Psoas muscle (tissue), 8 donors: ENCODE measurements around the gene EPN3. TPM values are rescaled to one million over a fixed set of nuclear protein-coding genes. Genes with fewer than 3 reads are reported as not detected.
A peak's percentile ranks its signal among the peaks of the same experiment; 100 is the strongest.

ENCODE experiments used
- ATAC-seq, 4 donors: fragments of 200-7000 bp; cut with Tn5 transposase; one replicate each; pipeline ENCODE4 v1.9.1; 2020; ENCODE audit warnings: moderate library complexity in 3 of 4, mild to moderate bottlenecking in 2 of 4
- DNase-seq, 2 donors: peaks; one replicate each; pipeline ENCODE4 v3.0.0-alpha.2; 2020
- H3K27ac ChIP-seq: fragments of 200-600 bp; one replicate; pipeline ENCODE4 v1.8.0; 2022
- H3K27me3 ChIP-seq, 3 donors: fragments of 200-600 bp in 1 of 3; one replicate each; pipeline versions ENCODE4 v1.6.1 to v1.8.0; 2013 to 2022; ENCODE audit warnings: low read length in 2 of 3, mild to moderate bottlenecking in 2 of 3, moderate library complexity in 1 of 3; ENCODE audit not compliant: insufficient read depth in 3 of 3
- H3K36me3 ChIP-seq, 2 donors: fragments of 200-600 bp in 1 of 2; one replicate each; pipeline versions ENCODE4 v1.6.1 to v1.8.0; 2013 to 2022; ENCODE audit warnings: low read depth in 1 of 2, mild to moderate bottlenecking in 1 of 2, moderate library complexity in 1 of 2; ENCODE audit not compliant: insufficient read depth in 1 of 2
- H3K4me1 ChIP-seq: fragments of 200-600 bp; one replicate; pipeline ENCODE4 v1.8.0; 2022
- H3K4me3 ChIP-seq: fragments of 200-600 bp; one replicate; pipeline ENCODE4 v1.8.0; 2022; ENCODE audit warnings: mild to moderate bottlenecking
- H3K9me3 ChIP-seq: fragments of 200-600 bp; one replicate; pipeline ENCODE4 v1.8.0; 2022
- WGBS, 3 donors: extraction: QIAGEN DNeasy Blood & Tissue Kit; methylation state at CpG; one replicate each; pipeline versions ENCODE4 v1.1.6 to v1.1.7; 2013; 5-methylcytosine and 5-hydroxymethylcytosine counted together
- intact Hi-C, 2 donors: fragments of 100-400 bp; cut with DNase I; formaldehyde crosslinking; loops; one replicate each; pipeline versions ENCODE4 v1.11.0 to v1.14.2; 2022
- polyA plus RNA-seq, 3 donors: library from polyadenylated mRNA; stranded (reverse); fragments of 200-250 nt; gene quantifications; one replicate each; pipeline ENCODE4 v1.2.3, GENCODE V29; 2013
- total RNA-seq, 4 donors: library from RNA; stranded (reverse); fragmentation: NEBNext Ultra II Directional in 2 of 4; extraction: Animal tissue kit (Norgen Biotek cat#: 25700) in 2 of 4; gene quantifications; one replicate each; pipeline versions ENCODE4 v1.2.1 to v1.2.4, GENCODE V29; 2021 to 2023
- TF ChIP-seq, protein P1 (sequence below): fragments of 200-600 bp; IDR thresholded peaks from one replicate; pipeline ENCODE4 v1.8.0; 2022; ENCODE audit warnings: antibody characterized with exemption
- donor health status: healthy with polysubstance abuse.
- donor health status: DM: no; HTN: no; CAD: no; lungs with moderate emphysema.
- donor health status: Bipolar disorder and iron deficiency.
- donor health status: healthy.
- donor health status: DM: yes; HTN: yes; CAD: no.
- donor health status: DM: no; HTN: no; CAD: no.
- donor health status: DM: no; HTN: no; CAD: no.
- donor health status: DM: yes; HTN: yes; CAD: no.

The EPN3 gene
- total and polyA plus RNA-seq, 7 donors: 0.03 to 0.15 (median 0.12) TPM; not detected in 4

DNA sequence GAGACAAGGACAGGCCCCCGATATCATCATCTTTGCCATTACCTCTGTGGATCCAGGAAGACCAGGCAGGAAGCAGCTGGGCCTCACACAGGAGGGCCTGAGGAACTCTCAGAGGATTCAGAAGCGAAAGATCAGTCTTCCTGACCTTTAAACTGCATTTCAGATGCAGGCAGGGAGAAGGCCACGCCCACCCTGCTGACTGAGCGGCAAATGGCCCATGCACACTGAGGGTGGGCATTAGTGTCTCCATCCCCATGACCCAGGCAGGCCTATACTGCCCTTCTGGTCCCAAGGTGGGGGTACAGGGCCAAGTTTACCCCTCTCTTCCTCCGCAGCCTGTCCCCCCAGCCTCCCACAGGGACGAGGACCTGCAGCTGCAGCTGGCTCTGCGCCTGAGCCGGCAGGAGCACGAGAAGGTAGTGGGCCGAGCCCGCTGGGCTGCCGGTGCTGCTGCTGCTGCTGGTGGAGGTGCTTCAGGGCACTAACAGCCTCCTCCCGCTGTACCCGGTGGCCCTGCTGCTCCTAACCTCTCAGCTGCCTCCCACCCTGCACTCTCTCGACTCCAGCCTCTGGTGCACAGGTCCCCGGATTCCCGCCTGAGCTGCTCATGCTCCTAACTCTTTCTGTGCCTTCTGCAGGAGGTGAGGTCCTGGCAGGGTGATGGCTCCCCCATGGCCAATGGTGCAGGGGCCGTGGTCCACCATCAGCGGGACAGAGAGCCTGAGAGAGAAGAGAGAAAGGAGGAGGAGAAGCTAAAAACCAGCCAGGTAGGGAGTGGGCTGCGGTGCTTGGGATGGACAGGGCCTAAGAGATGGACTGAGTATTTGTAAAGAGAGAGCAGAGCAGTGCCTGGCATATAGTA, 6.2 kb downstream of the EPN3 start:
- 57 to 66% (median 61%) methylated on average over 20 of the region's 20 CpGs for WGBS, 3 donors
- peaks cover 0 to 11% (median 0%) of the 10 kb centered on the region in 3 donors for H3K27me3 ChIP-seq
- no peaks in the 10 kb centered on the region for H3K9me3 ChIP-seq
- ATAC-seq (no peak), DNase-seq (no peak)
- H3K36me3 ChIP-seq: no peaks in the 10 kb centered on the region
- peaks cover 12% of the 10 kb centered on the region for H3K4me1 ChIP-seq
- TF ChIP-seq, protein P1, sequence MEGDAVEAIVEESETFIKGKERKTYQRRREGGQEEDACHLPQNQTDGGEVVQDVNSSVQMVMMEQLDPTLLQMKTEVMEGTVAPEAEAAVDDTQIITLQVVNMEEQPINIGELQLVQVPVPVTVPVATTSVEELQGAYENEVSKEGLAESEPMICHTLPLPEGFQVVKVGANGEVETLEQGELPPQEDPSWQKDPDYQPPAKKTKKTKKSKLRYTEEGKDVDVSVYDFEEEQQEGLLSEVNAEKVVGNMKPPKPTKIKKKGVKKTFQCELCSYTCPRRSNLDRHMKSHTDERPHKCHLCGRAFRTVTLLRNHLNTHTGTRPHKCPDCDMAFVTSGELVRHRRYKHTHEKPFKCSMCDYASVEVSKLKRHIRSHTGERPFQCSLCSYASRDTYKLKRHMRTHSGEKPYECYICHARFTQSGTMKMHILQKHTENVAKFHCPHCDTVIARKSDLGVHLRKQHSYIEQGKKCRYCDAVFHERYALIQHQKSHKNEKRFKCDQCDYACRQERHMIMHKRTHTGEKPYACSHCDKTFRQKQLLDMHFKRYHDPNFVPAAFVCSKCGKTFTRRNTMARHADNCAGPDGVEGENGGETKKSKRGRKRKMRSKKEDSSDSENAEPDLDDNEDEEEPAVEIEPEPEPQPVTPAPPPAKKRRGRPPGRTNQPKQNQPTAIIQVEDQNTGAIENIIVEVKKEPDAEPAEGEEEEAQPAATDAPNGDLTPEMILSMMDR: no peak
- no peak overlapping the region for H3K27ac ChIP-seq
- intact Hi-C loops: no loop called here
- H3K4me3 ChIP-seq: no peak overlapping the region

DNA sequence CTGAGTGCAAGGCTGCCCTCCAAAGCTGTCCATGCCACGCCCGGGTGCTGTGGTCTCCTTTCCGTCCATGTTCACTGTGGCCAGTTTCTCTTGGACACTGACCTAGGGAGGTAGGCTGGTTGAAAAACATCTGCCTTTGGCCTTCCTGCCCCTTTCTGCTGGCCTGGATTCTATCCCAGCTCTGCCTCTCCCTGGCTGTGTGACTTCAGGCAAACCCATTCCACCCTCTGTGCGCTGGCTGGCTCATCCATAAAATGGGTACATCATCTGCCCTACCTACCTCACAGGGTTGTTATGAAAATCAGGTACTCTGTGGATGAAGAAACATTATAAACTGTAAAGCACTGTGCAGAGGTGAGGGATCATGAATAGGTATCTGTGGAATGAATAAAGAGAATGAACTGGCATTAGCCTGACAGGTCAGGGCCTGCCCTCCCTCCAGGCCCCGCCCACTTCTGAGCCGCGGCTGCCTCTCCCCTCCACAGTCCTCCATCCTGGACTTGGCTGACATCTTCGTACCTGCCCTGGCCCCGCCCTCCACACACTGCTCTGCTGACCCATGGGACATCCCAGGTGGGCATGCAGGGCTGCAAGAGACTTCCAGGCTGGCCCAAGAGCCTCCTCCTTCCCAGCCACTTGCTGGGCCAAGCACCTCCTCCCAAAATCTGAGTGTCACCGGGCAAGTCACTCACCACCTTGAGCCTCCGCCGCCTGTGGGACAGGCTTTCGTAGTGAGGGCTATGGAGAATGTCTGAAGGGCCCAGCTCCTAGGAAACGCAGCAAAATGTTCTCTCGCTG, 7.4 kb downstream of the EPN3 start:
- H3K36me3 ChIP-seq: no peaks in the 10 kb centered on the region
- ATAC-seq: no peak
- H3K4me3 ChIP-seq: no peak overlapping the region

DNA sequence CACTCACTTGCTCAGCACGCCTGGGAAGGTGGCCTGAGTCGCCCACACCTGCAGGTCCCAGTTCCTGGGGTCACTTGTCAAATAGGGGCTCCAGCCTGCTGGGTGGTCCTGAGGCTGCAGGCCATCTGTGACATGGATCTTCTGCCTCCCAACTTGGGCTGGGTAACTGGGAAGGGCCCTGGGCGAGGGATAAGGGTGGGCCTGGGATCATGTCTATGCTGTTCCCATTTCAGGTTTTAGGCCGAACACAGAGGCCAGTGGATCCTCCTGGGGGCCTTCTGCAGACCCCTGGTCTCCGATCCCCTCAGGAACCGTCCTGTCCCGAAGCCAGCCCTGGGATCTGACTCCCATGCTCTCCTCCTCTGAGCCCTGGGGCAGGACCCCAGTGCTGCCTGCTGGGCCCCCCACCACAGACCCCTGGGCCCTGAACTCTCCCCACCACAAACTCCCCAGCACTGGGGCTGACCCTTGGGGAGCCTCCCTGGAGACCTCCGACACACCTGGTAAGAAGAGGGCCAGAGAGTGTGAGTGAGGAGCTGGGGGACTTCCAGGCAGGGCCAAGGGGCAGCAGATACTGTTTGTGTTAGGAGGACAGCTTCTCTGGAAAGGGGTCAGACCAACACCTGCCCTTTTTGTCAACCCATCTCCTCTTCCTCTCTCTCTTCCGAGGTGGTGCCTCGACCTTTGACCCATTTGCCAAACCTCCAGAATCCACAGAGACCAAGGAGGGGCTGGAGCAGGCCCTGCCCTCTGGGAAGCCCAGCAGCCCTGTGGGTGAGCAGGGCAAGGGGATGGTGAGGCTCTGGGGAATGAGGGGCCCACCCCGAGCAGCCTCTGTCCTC, 8.2 kb downstream of the EPN3 start:
- WGBS, 3 donors: 88 to 92% (median 92%) methylated on average over 11 of the region's 11 CpGs
- H3K27me3 ChIP-seq: no peaks in the 10 kb centered on the region
- no peaks in the 10 kb centered on the region for H3K36me3 ChIP-seq
- DNase-seq (no peak), ATAC-seq (no peak)
- TF ChIP-seq, protein P1: no peak
- H3K9me3 ChIP-seq: no peaks in the 10 kb centered on the region
- peak overlapping the region; percentile 73 for H3K4me3 ChIP-seq
- H3K4me1 ChIP-seq: peaks cover 7% of the 10 kb centered on the region
- H3K27ac ChIP-seq: peak overlapping the region; percentile 65
- intact Hi-C loops: no loop called here

More for the DNA sequence above, 7.4 kb downstream of the EPN3 start:
- intact Hi-C loops: no loop called here
- no peak for DNase-seq
- Histone ChIP-seq H3K9me3 (no peaks in the 10 kb centered on the region), H3K4me1 (peaks cover 7% of the 10 kb centered on the region), H3K27me3 (no peaks in the 10 kb centered on the region), H3K27ac (no peak overlapping the region)
- TF ChIP-seq, protein P1: no peak
- whole genome bisulfite sequencing, 3 donors: 70 to 78% (median 76%) methylated on average over 15 of the region's 15 CpGs

DNA sequence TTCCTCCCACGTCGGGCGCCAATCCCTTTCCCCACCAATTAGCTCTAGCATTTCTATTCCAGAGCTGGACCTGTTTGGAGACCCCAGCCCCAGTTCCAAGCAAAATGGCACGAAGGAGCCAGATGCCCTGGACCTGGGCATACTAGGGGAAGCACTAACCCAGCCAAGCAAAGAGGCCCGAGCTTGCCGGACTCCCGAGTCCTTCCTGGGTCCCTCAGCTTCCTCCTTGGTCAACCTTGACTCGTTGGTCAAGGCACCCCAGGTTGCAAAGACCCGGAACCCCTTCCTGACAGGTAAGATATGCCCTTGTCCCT, 8.8 kb downstream of the EPN3 start:
- DNase-seq (no peak), ATAC-seq (peak in 1 of 4 donors; percentile 3)
- H3K27ac ChIP-seq: peak overlapping the region; percentile 65
- intact Hi-C loops: no loop called here
- H3K4me1 ChIP-seq: peaks cover 7% of the 10 kb centered on the region
- no peaks in the 10 kb centered on the region for H3K36me3 ChIP-seq
- 51 to 70% (median 53%) methylated on average over 9 of the region's 9 CpGs for WGBS, 3 donors
- no peaks in the 10 kb centered on the region for H3K9me3 ChIP-seq
- peak overlapping the region; percentile 73 for H3K4me3 ChIP-seq
- TF ChIP-seq, protein P1: no peak
- no peaks in the 10 kb centered on the region for H3K27me3 ChIP-seq
